ENCODE data around the gene CSF3.

- TF ChIP-seq POLR2A (IDR thresholded peaks at IDR 0.05; ENCODE audit: low read depth) (no peak), POLR2AphosphoS5 (IDR thresholded peaks at IDR 0.05) (no peak)
These were observed 44.1 kb upstream of the CSF3 start for GRCh38 chr17:39971076-39971603.
